Suppressor macrophage treated with lipopolysaccharide for 4 hours (primary cell): ENCODE measurements around the gene MED27.

Source experiments
- DNase-seq: peaks from one replicate; pipeline ENCODE4 v3.0.0-alpha.2; 2020

MED27 gene

DNA sequence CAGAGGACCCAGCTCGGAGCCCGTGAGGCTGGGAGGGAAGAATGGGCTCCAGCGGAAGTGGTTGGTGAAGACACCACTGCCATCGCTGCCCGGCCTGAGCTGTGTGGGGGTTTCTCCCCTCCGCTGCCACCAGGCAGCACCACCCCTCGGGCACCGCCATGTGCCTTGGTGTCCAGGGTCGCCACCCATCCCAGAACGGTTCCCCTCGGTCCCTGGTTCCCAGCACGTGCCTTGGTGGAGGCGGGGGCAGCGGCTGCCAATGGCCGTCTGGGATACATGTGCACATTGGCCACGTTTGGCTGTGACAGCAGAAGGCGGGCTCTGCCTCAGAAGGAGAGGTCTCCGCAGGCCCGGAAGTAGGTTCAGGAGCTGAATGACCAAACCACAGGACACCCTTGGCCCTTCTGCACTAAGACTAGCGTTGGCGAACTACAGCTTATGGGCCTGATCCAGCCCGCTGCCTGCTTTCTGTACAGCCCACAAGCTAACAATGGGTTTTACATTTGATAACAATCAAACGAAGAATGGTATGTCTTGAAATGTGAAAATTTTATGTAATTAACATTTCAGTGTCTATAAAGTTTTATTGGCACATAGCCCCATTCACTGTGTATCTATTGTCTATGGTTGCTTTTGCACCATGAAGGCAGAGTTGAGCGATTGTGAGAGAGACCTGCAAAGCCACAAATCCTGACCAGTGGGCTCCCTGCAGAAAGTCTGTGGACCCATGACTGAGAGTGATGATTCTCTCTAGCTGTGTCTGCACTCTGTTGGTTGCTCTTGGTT lies 248.1 kb downstream of the MED27 start:
- DNase-seq = no peak

DNA sequence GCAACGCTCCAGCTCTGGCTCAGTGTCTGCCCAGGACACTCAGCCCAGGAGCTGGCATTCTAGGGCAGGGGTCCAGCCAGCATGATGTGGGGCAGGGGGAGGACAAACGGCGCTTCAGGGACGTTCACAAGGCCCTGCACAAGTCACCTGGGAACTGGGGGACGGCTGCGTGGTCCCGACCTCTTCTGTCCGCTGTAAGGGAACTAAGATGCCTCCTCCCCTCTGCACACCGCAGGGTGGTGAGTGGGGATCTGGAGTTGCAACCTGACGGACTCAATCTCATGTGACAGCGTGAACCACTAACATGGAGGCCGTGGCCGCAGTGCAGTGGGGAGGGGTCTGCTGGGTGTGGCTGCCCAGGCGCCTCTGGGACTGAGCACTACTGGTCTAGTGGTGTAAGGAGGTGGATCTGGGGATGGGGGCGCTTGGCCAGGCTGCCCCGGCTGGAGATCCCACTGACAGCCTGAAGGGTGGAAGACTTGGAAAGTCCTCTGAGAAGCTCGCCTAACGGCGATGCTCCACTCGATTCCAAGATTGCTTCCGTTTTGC lies 251.8 kb downstream of the MED27 start:
- no peak for DNase-seq

DNA sequence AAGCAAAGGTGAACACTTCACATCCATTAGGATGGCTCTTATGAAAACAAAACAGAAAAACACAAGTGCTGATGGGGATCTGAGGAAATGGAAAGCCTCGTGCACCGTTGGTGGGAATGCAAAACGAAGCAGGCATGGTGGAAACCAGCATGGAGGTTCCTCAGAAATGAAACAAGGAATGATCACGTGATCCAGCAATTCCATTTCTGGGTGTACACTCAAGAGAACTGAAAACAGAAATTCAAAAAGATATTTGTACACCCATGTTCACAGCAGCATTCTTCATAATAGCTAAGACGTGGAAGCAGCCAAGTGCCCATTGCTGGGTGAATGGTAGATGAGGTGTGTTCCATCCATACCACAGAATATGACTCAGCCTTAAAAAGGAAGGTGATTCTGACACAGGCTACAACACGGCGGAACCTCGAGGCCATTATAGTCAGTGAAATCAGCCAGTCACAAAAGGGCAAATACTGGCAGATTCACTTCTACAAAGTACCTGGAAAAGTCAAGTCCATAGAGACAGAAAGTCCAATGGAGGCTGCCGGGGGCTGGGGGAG lies 252.6 kb downstream of the MED27 start:
- no peak for DNase-seq

DNA sequence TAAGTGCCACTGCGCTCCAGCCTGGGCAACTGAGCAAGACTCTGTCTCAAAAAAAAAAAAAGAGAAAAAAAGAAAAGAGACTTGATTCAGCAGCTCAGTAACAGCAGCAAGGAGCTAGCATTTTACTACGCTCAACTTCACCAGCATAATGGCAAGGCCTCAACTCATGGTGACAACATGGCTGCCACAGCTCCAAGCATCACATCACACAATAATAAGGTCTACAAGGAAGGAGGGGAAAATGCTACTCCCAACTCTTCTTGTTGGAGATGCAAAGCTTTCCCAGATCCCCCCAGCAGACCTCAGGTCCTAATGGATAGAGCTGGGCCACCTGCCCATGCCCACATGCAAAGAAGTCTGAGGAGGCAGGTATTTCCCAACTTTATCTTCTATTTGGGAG lies 253.6 kb downstream of the MED27 start:
- no peak for DNase-seq

DNA sequence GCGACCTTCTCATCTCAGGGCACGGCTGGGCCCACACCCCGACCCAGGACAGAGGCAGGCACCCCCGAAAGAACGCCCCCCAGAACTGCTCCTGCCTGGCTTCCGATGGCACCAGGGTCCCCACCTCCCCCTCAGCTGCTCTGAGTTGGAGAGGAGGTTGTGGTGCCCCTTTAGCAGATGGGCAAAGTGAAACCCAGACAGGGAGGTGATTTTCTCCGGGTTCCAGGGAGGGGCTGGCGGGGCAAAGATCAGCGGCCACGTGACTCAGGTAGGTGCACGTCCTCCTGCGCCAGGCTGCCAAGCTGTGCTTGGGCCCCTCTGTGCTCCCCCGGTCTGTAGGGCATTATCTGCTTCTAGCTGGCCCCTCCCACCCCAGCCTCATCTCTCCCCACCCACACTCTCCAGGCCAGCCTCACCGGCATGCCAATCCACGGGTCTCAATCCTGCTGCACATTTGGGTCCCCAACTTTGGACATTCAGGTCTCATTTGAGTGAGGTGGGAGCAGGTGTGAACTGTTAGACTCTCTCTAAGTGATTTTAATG lies 254.6 kb downstream of the MED27 start:
- DNase-seq = no peak

DNA sequence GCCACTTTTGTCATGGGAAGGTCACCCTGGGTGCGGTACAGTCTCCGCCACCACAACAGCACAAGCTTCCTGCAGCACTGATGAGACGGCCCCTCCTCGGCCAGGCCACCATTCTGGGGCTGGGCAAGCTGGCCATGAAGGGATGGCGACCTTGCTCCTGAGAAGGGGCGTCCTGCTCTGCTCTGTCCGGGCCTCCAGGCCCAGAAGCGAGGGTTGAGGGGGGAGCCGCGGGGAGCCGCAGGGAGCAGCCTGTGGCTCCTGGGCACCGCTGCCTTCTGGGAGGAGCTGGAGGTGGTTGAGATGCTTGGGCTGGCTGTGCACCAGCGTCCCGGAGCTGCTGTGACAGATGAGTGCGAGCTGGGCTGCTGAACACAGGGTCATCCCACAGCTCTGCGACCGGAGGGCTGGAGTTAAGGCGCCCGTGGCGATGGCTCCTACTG lies 255.5 kb downstream of the MED27 start:
- no peak for DNase-seq

DNA sequence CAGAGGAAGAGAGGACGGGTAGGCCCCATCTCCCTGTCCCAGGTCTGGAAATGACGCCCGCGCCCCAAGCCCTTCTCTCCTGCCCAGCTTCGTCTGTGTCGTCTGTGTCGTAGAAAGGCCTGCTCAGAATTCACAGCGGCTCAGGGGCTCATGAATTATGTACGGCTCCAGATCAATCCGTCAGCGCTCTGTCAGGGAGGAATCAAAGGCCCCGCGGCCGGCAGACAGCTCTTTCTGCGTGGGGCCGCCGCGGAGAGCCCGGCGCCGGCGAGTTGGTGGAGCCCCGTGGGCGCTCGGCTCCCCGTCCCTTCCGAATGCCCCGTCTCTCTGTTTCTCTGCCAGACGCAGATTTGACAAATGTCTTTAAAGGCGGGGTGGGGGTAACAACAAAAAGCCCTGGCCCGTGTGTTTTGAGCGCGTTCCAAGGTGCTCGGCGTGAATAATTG lies 255.9 kb downstream of the MED27 start:
- DNase-seq = no peak

DNA sequence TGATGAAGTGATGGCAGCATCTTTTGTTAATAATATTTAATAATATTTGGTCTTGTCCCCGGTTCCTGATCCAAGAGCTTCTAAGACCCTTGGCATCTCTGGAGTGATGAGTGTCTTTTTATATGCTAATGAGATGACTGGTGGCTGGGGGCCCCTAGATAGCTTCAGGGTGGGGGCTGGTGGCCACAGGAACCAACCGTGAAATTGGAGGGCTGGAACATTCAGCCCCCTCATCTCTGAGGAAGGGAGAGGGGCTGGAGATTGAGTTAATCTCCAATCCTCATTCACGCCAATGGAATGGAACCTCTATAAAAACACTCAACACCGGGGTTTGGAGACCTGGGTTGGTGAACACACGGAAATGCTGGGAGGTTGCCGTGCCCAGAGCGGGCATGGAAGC lies 261.6 kb downstream of the MED27 start:
- DNase-seq = no peak

DNA sequence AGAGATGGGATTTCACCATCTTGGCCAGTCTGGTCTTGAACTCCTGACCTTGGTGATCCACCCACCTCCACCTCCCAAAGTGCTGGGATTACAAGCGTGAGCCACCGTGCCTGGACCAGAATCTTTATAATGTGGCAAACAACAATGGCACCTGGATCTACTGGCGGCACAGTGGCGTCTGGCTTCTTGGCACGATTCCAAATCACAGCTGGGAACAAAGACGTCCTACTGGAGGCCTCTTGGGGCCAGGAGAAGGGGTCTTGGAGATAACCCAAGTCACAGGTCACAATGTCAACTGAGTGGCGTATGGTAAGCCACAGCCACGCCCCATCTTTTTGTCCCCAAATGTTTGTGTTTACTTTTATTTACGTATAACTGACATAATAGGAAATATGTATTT lies 262.0 kb downstream of the MED27 start:
- no peak for DNase-seq

DNA sequence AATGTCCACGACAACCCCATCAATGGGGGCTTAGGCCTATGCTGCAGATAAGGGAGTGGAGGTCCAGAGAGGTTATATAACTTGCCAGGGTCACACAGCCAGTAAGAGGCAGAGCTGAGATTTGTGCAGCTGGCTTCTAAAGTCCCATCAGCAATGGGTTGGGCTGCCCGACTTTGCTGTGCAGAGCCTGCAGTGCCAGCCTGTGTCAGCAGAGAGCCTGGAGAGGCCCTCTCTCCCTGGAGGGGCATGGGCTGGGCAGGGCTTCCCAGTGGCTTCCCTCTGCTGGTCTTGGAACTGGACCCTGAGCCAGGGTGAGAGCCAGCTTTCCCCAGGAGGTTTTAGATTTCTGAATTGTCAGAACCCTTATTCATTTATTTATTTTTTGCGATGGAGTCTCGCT lies 262.6 kb downstream of the MED27 start:
- no peak for DNase-seq

DNA sequence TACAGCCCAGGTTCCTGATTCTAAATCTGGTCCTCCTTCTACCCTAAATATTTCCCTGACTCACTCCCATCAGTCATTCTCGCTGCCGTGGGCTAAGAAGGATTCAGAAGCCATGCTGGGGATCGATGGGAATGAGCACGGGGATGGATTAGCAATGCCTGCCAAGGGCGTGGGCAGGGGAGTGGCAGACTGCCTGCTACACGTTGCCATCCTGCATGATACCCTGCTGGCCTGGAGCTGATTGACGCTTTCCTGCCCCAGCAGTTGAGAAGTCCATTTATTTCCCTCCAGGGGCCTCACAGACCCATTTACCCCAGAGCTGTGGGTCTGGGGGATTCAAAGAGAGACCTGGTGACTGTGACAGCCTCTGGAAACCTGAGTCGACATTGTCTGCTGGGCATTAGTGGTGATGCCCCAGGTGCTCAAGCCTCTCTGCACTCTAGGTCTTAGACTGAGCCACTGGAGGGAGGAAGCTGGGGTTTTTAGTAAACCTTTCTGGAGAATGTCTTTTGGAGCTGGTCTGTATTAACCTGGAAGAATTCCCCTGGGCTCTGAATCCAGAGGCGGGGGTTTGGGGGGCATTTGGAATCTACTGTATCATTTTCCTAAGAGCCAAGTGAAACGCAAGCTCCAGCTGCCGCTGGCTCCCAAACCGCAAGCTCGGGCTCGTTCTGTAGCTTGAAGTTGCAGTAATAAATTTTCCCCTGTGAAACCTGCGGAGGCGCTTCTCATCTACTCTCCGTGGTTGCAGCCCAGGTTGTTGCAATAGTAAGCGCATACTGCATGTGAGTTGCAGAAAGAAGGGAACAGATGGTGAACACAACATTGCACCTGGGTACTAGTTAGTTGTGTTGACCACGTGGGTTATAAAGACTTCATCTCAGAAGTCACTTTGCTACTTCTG lies 263.4 kb downstream of the MED27 start:
- no peak for DNase-seq

DNA sequence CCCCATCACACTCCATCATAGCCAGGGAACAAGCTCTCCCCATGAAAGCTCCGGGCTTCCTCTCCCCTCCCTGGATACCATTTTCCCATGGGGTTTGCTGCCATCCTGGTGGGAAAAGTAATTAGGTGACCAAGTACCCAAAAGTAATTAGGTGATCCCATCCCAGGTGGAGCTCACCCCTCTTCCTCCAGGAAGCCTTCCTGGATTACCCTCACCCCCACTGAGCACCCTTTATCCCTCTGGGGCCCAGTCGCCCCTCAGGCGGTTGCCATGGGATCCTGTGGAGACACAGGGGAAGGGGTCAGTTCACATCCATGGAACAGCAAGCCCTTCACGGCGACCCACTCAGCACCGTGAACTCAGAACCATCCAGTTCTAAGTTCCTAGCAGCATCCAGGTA lies 265.0 kb downstream of the MED27 start:
- DNase-seq = no peak

DNA sequence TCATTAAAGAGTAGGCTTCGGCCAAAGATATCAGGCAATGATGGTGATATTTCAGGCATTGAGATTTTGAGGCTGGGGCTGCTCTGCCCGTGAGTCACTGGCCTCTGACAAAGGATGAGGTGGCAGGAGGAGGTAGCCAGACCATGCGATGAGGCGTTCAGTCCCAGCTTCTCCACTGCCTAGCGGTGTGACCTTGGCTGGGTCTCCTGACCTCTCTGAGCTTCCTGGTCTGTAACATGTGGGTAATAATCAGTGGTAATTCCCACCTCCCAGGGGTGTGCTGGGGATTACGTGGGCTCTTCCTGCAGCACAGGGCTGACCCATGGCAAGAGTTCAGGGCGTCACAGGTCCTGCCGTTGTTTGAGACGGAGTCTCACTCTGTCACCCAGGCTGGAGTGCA lies 266.6 kb downstream of the MED27 start:
- DNase-seq = no peak

DNA sequence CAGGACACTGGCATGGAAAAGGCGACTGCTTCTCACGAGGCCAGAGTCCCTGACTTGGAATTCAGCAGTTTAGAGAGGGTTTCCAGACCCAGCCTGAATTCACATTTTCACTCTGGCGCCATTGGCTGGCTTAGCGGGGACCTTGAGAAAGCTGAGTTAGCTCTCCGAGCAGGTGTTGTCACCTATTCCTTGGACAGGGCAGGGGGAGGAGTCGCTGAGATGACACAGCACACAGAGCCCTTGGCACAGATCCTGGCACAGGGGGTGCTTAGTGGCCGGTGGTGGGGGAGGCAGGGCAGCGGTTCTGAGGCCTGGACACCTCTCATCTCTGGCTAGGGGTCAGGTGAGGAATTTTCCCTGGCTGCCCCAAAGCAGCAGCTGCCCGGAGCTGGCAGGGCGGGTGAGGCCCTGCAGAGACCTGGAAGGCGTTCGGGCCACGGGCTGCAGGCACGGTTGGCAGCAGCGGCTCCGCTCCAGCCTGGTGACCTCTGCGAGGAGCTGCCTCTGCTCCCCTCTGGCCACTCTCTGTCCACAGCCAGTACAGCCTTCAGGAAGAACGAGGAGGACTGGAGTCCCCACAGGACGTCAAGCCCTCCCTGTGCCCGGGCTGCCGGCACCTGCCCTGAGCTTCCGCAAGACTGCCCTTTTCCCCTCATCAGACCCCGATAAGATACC lies 267.4 kb downstream of the MED27 start:
- no peak for DNase-seq

DNA sequence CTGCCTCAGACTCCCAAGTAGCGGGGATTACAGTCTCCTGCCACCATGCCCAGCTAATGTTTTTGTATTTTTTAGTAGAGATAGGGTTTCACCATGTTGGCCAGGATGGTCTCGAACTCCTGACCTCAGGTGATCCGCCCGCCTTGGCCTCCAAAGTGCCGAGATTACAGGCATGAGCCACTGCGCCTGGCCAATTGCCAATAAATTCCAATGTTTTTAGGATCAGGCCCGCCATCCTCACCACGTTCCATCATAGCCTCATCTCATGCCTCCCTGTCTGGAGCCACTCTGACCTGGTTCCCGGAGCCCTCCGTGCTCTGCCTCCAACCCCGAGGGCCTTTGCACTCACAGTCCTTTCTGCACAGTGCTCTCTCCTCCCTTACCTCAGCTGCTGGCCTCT lies 268.3 kb downstream of the MED27 start:
- no peak for DNase-seq

DNA sequence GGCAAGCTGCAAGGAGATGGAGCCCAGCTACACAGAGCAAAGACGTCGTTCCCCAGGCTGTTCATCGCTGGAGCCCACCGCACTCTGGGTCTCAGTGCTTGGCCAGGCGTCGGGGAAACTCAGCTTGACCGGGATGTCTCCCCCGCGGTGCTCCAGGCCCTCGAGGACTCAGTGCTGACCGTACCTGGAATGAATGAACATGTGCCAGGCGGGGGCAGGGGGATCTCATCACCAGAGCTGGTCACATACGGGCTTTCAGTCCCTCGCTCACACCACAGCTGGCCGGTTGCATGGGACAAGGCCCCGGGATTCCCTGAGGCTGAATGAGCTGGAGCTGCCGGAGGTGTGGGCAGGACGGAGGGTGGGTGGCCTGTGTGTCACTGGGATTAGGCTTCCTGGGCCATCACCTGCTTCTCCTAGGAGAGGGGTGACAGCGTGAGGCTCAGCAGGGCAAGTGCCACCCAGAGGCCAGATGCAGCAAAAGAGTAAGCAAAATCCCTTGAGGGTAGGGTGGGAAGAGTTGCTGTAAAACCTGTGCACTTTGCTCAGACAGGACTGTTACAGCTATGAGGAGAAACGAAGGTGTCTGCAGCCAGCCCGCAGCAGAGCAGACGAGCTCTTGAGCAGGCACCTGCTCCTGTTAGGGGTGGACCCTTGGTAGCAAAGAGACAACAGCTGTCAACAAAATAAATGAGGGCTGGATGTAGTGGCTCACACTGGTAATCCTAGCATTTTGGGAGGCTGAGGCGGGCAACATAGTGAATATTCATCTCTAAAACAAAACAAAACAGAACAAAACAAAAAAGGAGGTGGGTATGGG lies 269.1 kb downstream of the MED27 start:
- DNase-seq = no peak
